Ishikawa (cell line): ENCODE results near the gene RSKR.

ENCODE experiments used
- EGR1 ChIP-seq: IDR thresholded peaks from 2 replicates; pipeline ENCODE4 v1.6.1; 2012
- EP300 ChIP-seq: IDR thresholded peaks from 2 replicates; pipeline ENCODE4 v1.6.1; 2012; ENCODE audit warnings: borderline replicate concordance
- RAD21 ChIP-seq: IDR thresholded peaks from 2 replicates; pipeline ENCODE4 v1.6.1; 2012; ENCODE audit warnings: low read depth
- REST ChIP-seq: IDR thresholded peaks from 2 replicates; pipeline ENCODE4 v1.6.1; 2012; ENCODE audit warnings: low read depth, mild to moderate bottlenecking
- YY1 ChIP-seq: IDR thresholded peaks from 2 replicates; pipeline ENCODE4 v1.6.1; 2012; ENCODE audit warnings: low read depth
- ZBTB7A ChIP-seq: IDR thresholded peaks from 2 replicates; pipeline ENCODE4 v1.6.1; 2012; ENCODE audit warnings: low read depth

GRCh38 chr17:28616281-28616680 is 2.3 kb upstream of the RSKR start:
- TF ChIP-seq EP300 (no peak), REST (no peak), RAD21 (no peak), YY1 (no peak), EGR1 (no peak), ZBTB7A (no peak)
